CD4-positive, alpha-beta T cell treated with Interferon alpha-2 for 1 hour (primary cell): ENCODE measurements around the gene APOC1.
"Not testable (repeated sequence)": the region's sequence is repeated elsewhere in the genome, so short reads cannot be mapped to it uniquely, and the experiment has no call there.

Experiments
- DNase-seq, 2 donors: peaks; one replicate each; pipeline ENCODE4 v3.0.0-alpha.2; 2020 to 2022

The APOC1 gene

GRCh38 chr19:44913512-44914432 is 636 bp upstream of the APOC1 start:
- not testable (repeated sequence) for DNase-seq

- no peak for DNase-seq
These were observed 9.9 kb downstream of the APOC1 start for GRCh38 chr19:44924243-44924725.

GRCh38 chr19:44925114-44925891 is 10.9 kb downstream of the APOC1 start:
- peak in 1 of 2 donors; percentile 4 for DNase-seq

- DNase-seq = not testable (repeated sequence)
These were observed 12.1 kb downstream of the APOC1 start for GRCh38 chr19:44926245-44927077.

- DNase-seq = no peak
These were observed 13.3 kb downstream of the APOC1 start for GRCh38 chr19:44927746-44928145.

- no peak for DNase-seq
These were observed 15.7 kb downstream of the APOC1 start for GRCh38 chr19:44930088-44930487.

- no peak for DNase-seq
These were observed 17.1 kb downstream of the APOC1 start for GRCh38 chr19:44931541-44931940.

GRCh38 chr19:44939668-44940067 is 25.3 kb downstream of the APOC1 start:
- no peak for DNase-seq

- no peak for DNase-seq
These were observed 27.7 kb downstream of the APOC1 start, which contains the start of gene APOC4 for GRCh38 chr19:44942067-44942571. TSS of gene APOC4 (plus strand) at chr19:44942237. CDS start at chr19:44942278, 41 bp downstream.

- peak in 1 of 2 donors; percentile 43 for DNase-seq
These were observed 29.4 kb downstream of the APOC1 start for GRCh38 chr19:44943801-44944249.

GRCh38 chr19:44947041-44947581 is 32.7 kb downstream of the APOC1 start:
- no peak for DNase-seq

- no peak for DNase-seq
These were observed 33.8 kb downstream of the APOC1 start for GRCh38 chr19:44948237-44948636.

GRCh38 chr19:44948763-44949374 is 34.5 kb downstream of the APOC1 start:
- no peak for DNase-seq

- no peak for DNase-seq
These were observed 35.1 kb downstream of the APOC1 start for GRCh38 chr19:44949550-44949949.

GRCh38 chr19:44951179-44952159 is 37.1 kb downstream of the APOC1 start:
- peak; percentile 69 to 84 for DNase-seq

GRCh38 chr19:44954278-44954648 is 39.9 kb downstream of the APOC1 start:
- no peak for DNase-seq

- peak; percentile 95 to 97 for DNase-seq
These were observed 40.5 kb downstream of the APOC1 start, which contains the start of gene CLPTM1 for GRCh38 chr19:44954649-44955504. TSS of gene CLPTM1 (plus strand) at chr19:44955380. CDS start at chr19:44955396, 16 bp downstream.

- DNase-seq = no peak
These were observed 41.4 kb downstream of the APOC1 start for GRCh38 chr19:44955505-44956439.
